Activated CD8-positive, alpha-beta T cell treated with anti-CD3 and anti-CD28 coated beads for 36 hours (primary cell): ENCODE results near the gene CTNNB1. TPM values are rescaled to one million over a fixed set of nuclear protein-coding genes. Genes with fewer than 3 reads are reported as not detected.

ENCODE experiments used
- ATAC-seq: fragments of 200-7000 bp; cut with Tn5 transposase; one replicate; pipeline ENCODE4 v1.10.0; 2021; ENCODE audit warnings: mild to moderate bottlenecking, moderate library complexity
- CTCF ChIA-PET: fragments of 350-600 bp; sonication (Branson Sonifier 250); formaldehyde crosslinking; loops from one replicate; lab custom pipeline; 2021; ENCODE audit warnings: antibody characterized with exemption; lab: Charles Lee
- POLR2A ChIA-PET: fragments of 350-600 bp; sonication (Branson Sonifier 250); formaldehyde crosslinking; loops from one replicate; lab custom pipeline; 2021; ENCODE audit warnings: antibody characterized with exemption; lab: Charles Lee
- DNase-seq: peaks from one replicate; pipeline ENCODE4 v3.0.0-alpha.2; 2020
- H3K27ac Mint-ChIP-seq: one replicate; pipeline ENCODE4 v1.8.0; 2021; ENCODE audit warnings: mild to moderate bottlenecking, mixed read lengths
- H3K27me3 Mint-ChIP-seq: one replicate; pipeline ENCODE4 v1.8.0; 2021; ENCODE audit warnings: mixed read lengths
- H3K36me3 Mint-ChIP-seq: one replicate; pipeline ENCODE4 v1.8.0; 2021; ENCODE audit warnings: low read depth, mixed read lengths
- H3K4me1 Mint-ChIP-seq: one replicate; pipeline ENCODE4 v1.8.0; 2021; ENCODE audit warnings: low read depth, mixed read lengths
- H3K4me3 Mint-ChIP-seq: one replicate; pipeline ENCODE4 v1.8.0; 2021; ENCODE audit warnings: mild to moderate bottlenecking, moderate library complexity, mixed read lengths
- H3K9me3 Mint-ChIP-seq: one replicate; pipeline ENCODE4 v1.8.0; 2021; ENCODE audit warnings: mixed read lengths
- CTCF ChIP-seq: fragments of 200-600 bp; IDR thresholded peaks from one replicate; pipeline ENCODE4 v1.8.0; 2022; ENCODE audit warnings: antibody characterized with exemption, mild to moderate bottlenecking
- intact Hi-C: fragments of 100-400 bp; cut with micrococcal nuclease; formaldehyde crosslinking; loops from one replicate; pipeline ENCODE4 v1.10.0; 2022
- total RNA-seq, 2 experiments: library from RNA; stranded (reverse); gene quantifications; one replicate each; pipeline ENCODE4 v1.2.3, GENCODE V29; 2021

Gene CTNNB1
- total RNA-seq, 2 experiments from 2014 or later: 99.9 to 104 TPM

GRCh38 chr3:41169023-41169422 lies 30.3 kb upstream of the CTNNB1 start:
- H3K9me3 Mint-ChIP-seq: no peaks in the 10 kb centered on the region
- ATAC-seq: no peak
- POLR2A ChIA-PET: no interaction called here
- CTCF ChIA-PET: no interaction called here
- H3K4me3 Mint-ChIP-seq: no peak overlapping the region
- DNase-seq: no peak
- no peaks in the 10 kb centered on the region for H3K36me3 Mint-ChIP-seq
- peaks cover 36% of the 10 kb centered on the region for H3K27me3 Mint-ChIP-seq
- H3K4me1 Mint-ChIP-seq: peaks cover 17% of the 10 kb centered on the region
- TF ChIP-seq CTCF: no peak
- intact Hi-C loops: no loop called here
- no peak overlapping the region for H3K27ac Mint-ChIP-seq

- ChIA-PET CTCF (no interaction called here), POLR2A (no interaction called here)
- ATAC-seq (no peak), DNase-seq (no peak)
- TF ChIP-seq CTCF: no peak
- Mint-ChIP-seq H3K9me3 (no peaks in the 10 kb centered on the region), H3K36me3 (no peaks in the 10 kb centered on the region), H3K27ac (no peak overlapping the region), H3K4me1 (no peaks in the 10 kb centered on the region), H3K27me3 (peaks cover 25% of the 10 kb centered on the region), H3K4me3 (no peak overlapping the region)
- intact Hi-C loops: no loop called here
Measured at GRCh38 chr3:41173926-41174885, 25.1 kb upstream of the CTNNB1 start.

- intact Hi-C loops: no loop called here
- DNase-seq: no peak
- no peak for TF ChIP-seq CTCF
- H3K9me3 Mint-ChIP-seq: no peaks in the 10 kb centered on the region
- CTCF ChIA-PET: no interaction called here
- POLR2A ChIA-PET: no interaction called here
- no peak overlapping the region for H3K4me3 Mint-ChIP-seq
- no peaks in the 10 kb centered on the region for H3K36me3 Mint-ChIP-seq
- H3K27me3 Mint-ChIP-seq: peaks cover 24% of the 10 kb centered on the region
- ATAC-seq: no peak
- H3K27ac Mint-ChIP-seq: no peak overlapping the region
- H3K4me1 Mint-ChIP-seq: no peaks in the 10 kb centered on the region
Measured at GRCh38 chr3:41175365-41175764, 23.9 kb upstream of the CTNNB1 start.

GRCh38 chr3:41176596-41176995 lies 22.7 kb upstream of the CTNNB1 start:
- intact Hi-C loops: no loop called here
- Mint-ChIP-seq H3K4me1 (no peaks in the 10 kb centered on the region), H3K4me3 (no peak overlapping the region), H3K27ac (no peak overlapping the region), H3K27me3 (peaks cover 17% of the 10 kb centered on the region), H3K36me3 (no peaks in the 10 kb centered on the region), H3K9me3 (no peaks in the 10 kb centered on the region)
- TF ChIP-seq CTCF: no peak
- ChIA-PET POLR2A (interaction anchor here (0.6 kb wide), 2 partner anchors 68 to 1049 kb away, joined by 3 read pairs; no protein-coding TSS in a partner anchor), CTCF (no interaction called here)
- no peak for ATAC-seq
- DNase-seq: no peak

GRCh38 chr3:41178576-41178975 lies 20.7 kb upstream of the CTNNB1 start:
- Mint-ChIP-seq H3K27me3 (peaks cover 19% of the 10 kb centered on the region), H3K9me3 (no peaks in the 10 kb centered on the region), H3K36me3 (no peaks in the 10 kb centered on the region), H3K4me3 (no peak overlapping the region), H3K4me1 (no peaks in the 10 kb centered on the region), H3K27ac (no peak overlapping the region)
- DNase-seq: no peak
- no peak for TF ChIP-seq CTCF
- CTCF ChIA-PET: no interaction called here
- intact Hi-C loops: no loop called here
- POLR2A ChIA-PET: no interaction called here
- no peak for ATAC-seq
